HepG2 (cell line): ENCODE data around the gene HNRNPR. TPM values are rescaled to one million over a fixed set of nuclear protein-coding genes. Genes with fewer than 3 reads are reported as not detected.

Experiments used
- ATAC-seq: fragments of 200-7000 bp; cut with Tn5 transposase; 3 replicates; pipeline ENCODE4 v1.9.1; 2020; ENCODE audit warnings: mild to moderate bottlenecking, moderate library complexity
- BruUV-seq: library from RNA; stranded (reverse); fragments of 400-500 nt; replicated peaks from 2 replicates; lab custom pipeline; 2021; lab: Mats Ljungman, UMichigan
- CTCF ChIA-PET: fragments of 300-600 bp; formaldehyde crosslinking; extraction: SDS; loops from one replicate; lab custom pipeline; 2021; ENCODE audit warnings: low total read pairs, inconsistent platforms, low intra/inter-chr PET ratio; lab: Yijun Ruan, JAX
- POLR2A ChIA-PET: fragments of 350-600 bp; sonication (Branson Sonifier 250); formaldehyde crosslinking; loops from one replicate; lab custom pipeline; 2020; ENCODE audit warnings: antibody characterized with exemption, inconsistent platforms; lab: Yijun Ruan, JAX
- DNase-seq: peaks from one replicate; pipeline ENCODE4 v3.0.0-alpha.2; 2015; ENCODE audit warnings: low spot score
- FAIRE-seq: peaks from 3 replicates; lab custom pipeline; 2011; peaks lifted over from hg19 to GRCh38; lab: Jason Lieb, UNC
- H2AFZ ChIP-seq: one replicate; pipeline ENCODE4 v1.6.1; 2011; ENCODE audit warnings: low read length, inconsistent platforms
- H3K27ac ChIP-seq: fragments of 300-600 bp; 3 replicates; pipeline ENCODE4 v1.8.0; 2011; ENCODE audit warnings: mixed run types, mild to moderate bottlenecking, mixed read lengths, low read length, inconsistent platforms; ENCODE audit not compliant: insufficient read depth; ENCODE audit errors: extremely low read length
- H3K27me3 ChIP-seq, 2 experiments: fragments of 200-600 bp in 1 of 2; 2 replicates in 1 of 2; 3 replicates in 1 of 2; pipeline versions ENCODE4 v1.6.0 to v1.8.0; 2011; ENCODE audit warnings: low read length in 2 of 2, mild to moderate bottlenecking in 2 of 2, moderate library complexity in 2 of 2, inconsistent platforms in 1 of 2; ENCODE audit not compliant: insufficient read depth in 2 of 2, control insufficient read depth in 1 of 2
- H3K36me3 ChIP-seq, 2 experiments: fragments of 200-600 bp in 1 of 2; replicated peaks in 1 of 2; 2 replicates in 1 of 2; 3 replicates in 1 of 2; pipeline versions ENCODE4 v1.5.1 to v1.8.0; 2011; ENCODE audit warnings: low read length in 2 of 2, inconsistent platforms in 1 of 2; ENCODE audit not compliant: insufficient read depth in 2 of 2, control insufficient read depth in 1 of 2
- H3K4me1 ChIP-seq: 2 replicates; pipeline ENCODE4 v1.5.1; 2012; ENCODE audit warnings: low read length, inconsistent platforms; ENCODE audit not compliant: insufficient read depth
- H3K4me2 ChIP-seq: 2 replicates; pipeline ENCODE4 v1.6.0; 2011; ENCODE audit warnings: low read depth, low read length, inconsistent platforms
- H3K4me3 ChIP-seq, 3 experiments: fragments of 200-600 bp in 1 of 3; sonication (generic), shearing (Covaris generic) in 1 of 3; replicated peaks in 1 of 3; 2 replicates each; pipeline ENCODE4 v1.5.1; 2011 to 2016; ENCODE audit warnings: low read length in 3 of 3, inconsistent platforms in 2 of 3, low read depth in 2 of 3, mild to moderate bottlenecking in 2 of 3, control low read depth in 1 of 3, mixed read lengths in 1 of 3; ENCODE audit not compliant: insufficient read depth in 1 of 3
- H3K79me2 ChIP-seq: one replicate; pipeline ENCODE4 v1.6.1; 2011; ENCODE audit warnings: low read length, inconsistent platforms; ENCODE audit not compliant: insufficient read depth
- H3K9ac ChIP-seq: 2 replicates; pipeline ENCODE4 v1.6.0; 2011; ENCODE audit warnings: mild to moderate bottlenecking, low read depth, low read length, inconsistent platforms; ENCODE audit not compliant: insufficient read depth
- H3K9me3 ChIP-seq: 2 replicates; pipeline ENCODE4 v1.5.1; 2012; ENCODE audit warnings: mild to moderate bottlenecking, low read length
- H4K20me1 ChIP-seq: 2 replicates; pipeline ENCODE4 v1.6.0; 2011; ENCODE audit warnings: inconsistent platforms, mild to moderate bottlenecking, low read length, moderate library complexity; ENCODE audit not compliant: insufficient read depth
- CC2D1A ChIP-seq: sonication (generic); formaldehyde crosslinking; IDR thresholded peaks from 2 replicates; pipeline ENCODE4 v1.8.1; 2023; ENCODE audit warnings: mild to moderate bottlenecking, missing genetic modification reagents
- CREB1 ChIP-seq, 2 experiments: fragments of 450-650 bp in 1 of 2; IDR thresholded peaks; 2 replicates each; pipeline ENCODE4 v1.6.1; 2016 to 2017; ENCODE audit warnings: control low read depth in 1 of 2, mild to moderate bottlenecking in 1 of 2, missing compliant biosample characterization in 1 of 2, missing genetic modification characterization in 1 of 2
- FOXA3 ChIP-seq: IDR thresholded peaks from 2 replicates; pipeline ENCODE4 v1.6.1; 2016; ENCODE audit warnings: missing genetic modification reagents, missing compliant biosample characterization
- GZF1 ChIP-seq: sonication (generic); formaldehyde crosslinking; IDR thresholded peaks from 2 replicates; pipeline ENCODE4 v1.5.1; 2020; ENCODE audit warnings: mild to moderate bottlenecking, missing genetic modification reagents
- MAF1 ChIP-seq: sonication (generic); formaldehyde crosslinking; IDR thresholded peaks from 2 replicates; pipeline ENCODE4 v1.5.0; 2020; ENCODE audit warnings: missing genetic modification reagents, borderline replicate concordance
- NONO ChIP-seq, 2 experiments: fragments of 450-650 bp in 1 of 2; sonication (generic) in 1 of 2; formaldehyde crosslinking in 1 of 2; IDR thresholded peaks in 1 of 2; conservative IDR thresholded peaks in 1 of 2; 2 replicates each; pipeline versions ENCODE4 v1.6.1 to v1.8.0; 2017 to 2022; ENCODE audit warnings: mild to moderate bottlenecking in 1 of 2, missing genetic modification reagents in 1 of 2, moderate library complexity in 1 of 2
- RNF2 ChIP-seq: fragments of 450-650 bp; conservative IDR thresholded peaks from 2 replicates; pipeline ENCODE4 v1.6.1; 2016; ENCODE audit warnings: low read depth
- SNAPC2 ChIP-seq: sonication (generic); formaldehyde crosslinking; IDR thresholded peaks from 2 replicates; pipeline ENCODE4 v1.8.1; 2022; ENCODE audit warnings: mild to moderate bottlenecking, missing genetic modification reagents
- ZBTB7A ChIP-seq: sonication (generic); formaldehyde crosslinking; IDR thresholded peaks from 2 replicates; pipeline ENCODE4 v1.8.0; 2022; ENCODE audit warnings: mild to moderate bottlenecking, missing genetic modification reagents
- ZIK1 ChIP-seq: sonication (generic); formaldehyde crosslinking; IDR thresholded peaks from 2 replicates; pipeline ENCODE4 v1.5.0; 2020; ENCODE audit warnings: mild to moderate bottlenecking, low read depth, missing genetic modification reagents, borderline replicate concordance
- ZNF549 ChIP-seq: sonication (generic); formaldehyde crosslinking; IDR thresholded peaks from 2 replicates; pipeline ENCODE4 v1.5.0; 2020; ENCODE audit warnings: missing genetic modification reagents
- WGBS: methylation state at CpG from one replicate; pipeline ENCODE4 v1.1.6; 2017; ENCODE audit warnings: low lambda C conversion rate; 5-methylcytosine and 5-hydroxymethylcytosine counted together
- in situ Hi-C: cut with HindIII; loops from 2 replicates; pipeline ENCODE4 v1.10.0; 2017; ENCODE audit warnings: low pct_unique_long_range_greater_than_20kb; ENCODE audit not compliant: extremely low pct_ligation_motif_present
- intact Hi-C: fragments of 100-400 bp; cut with micrococcal nuclease; formaldehyde crosslinking; loops from one replicate; pipeline ENCODE4 v1.10.0; 2022; ENCODE audit not compliant: unreplicated experiment
- polyA plus RNA-seq, 8 experiments: library from polyadenylated mRNA; depleted of rRNA in 3 of 8; stranded (reverse) in 7 of 8; unstranded in 1 of 8; fragments of >200 nt; fragmentation: Illumina TruSeq in 4 of 8; extraction: Trizol in 4 of 8; gene quantifications; 2 replicates each; pipeline versions ENCODE4 v1.2.1 to v1.2.3, GENCODE V29; 2011 to 2016; ENCODE audit warnings: low read depth in 4 of 8, missing spikeins in 1 of 8, mixed read lengths in 1 of 8; ENCODE audit not compliant: insufficient read depth in 1 of 8
- total RNA-seq, 5 experiments: library from RNA; depleted of rRNA; stranded (reverse); fragments of >200 nt; fragmentation: Illumina TruSeq; extraction: Trizol; gene quantifications; 2 replicates each; pipeline ENCODE4 v1.2.3, GENCODE V29; 2016; ENCODE audit warnings: low read depth in 1 of 5
- TF ChIP-seq, protein P1 (sequence below): sonication (generic); formaldehyde crosslinking; IDR thresholded peaks from 2 replicates; pipeline ENCODE4 v1.5.0; 2020; ENCODE audit warnings: missing genetic modification reagents
- TF ChIP-seq, protein P2 (sequence below): IDR thresholded peaks from 2 replicates; pipeline ENCODE4 v1.4.0; 2020; ENCODE audit warnings: mild to moderate bottlenecking, missing genetic modification reagents
- TF ChIP-seq, protein P3 (sequence below): IDR thresholded peaks from 2 replicates; pipeline ENCODE4 v1.6.1; 2016; ENCODE audit warnings: missing genetic modification reagents, missing compliant biosample characterization
- TF ChIP-seq, protein P4 (sequence below): IDR thresholded peaks from 2 replicates; pipeline ENCODE4 v1.6.1; 2012; ENCODE audit warnings: inconsistent platforms
- TF ChIP-seq, protein P5 (sequence below), 2 experiments: fragments of 450-650 bp in 1 of 2; sonication (generic) in 1 of 2; formaldehyde crosslinking; IDR thresholded peaks; 2 replicates each; pipeline versions ENCODE4 v1.5.0 to v1.8.0; 2020 to 2022; ENCODE audit warnings: mild to moderate bottlenecking in 1 of 2, missing genetic modification reagents in 1 of 2

The HNRNPR gene
- total and polyA plus RNA-seq, 2 of the 13 experiments (the other 11 are each of a cell fraction or from before 2014, with no cell fraction given) = 133 to 216 TPM

DNA sequence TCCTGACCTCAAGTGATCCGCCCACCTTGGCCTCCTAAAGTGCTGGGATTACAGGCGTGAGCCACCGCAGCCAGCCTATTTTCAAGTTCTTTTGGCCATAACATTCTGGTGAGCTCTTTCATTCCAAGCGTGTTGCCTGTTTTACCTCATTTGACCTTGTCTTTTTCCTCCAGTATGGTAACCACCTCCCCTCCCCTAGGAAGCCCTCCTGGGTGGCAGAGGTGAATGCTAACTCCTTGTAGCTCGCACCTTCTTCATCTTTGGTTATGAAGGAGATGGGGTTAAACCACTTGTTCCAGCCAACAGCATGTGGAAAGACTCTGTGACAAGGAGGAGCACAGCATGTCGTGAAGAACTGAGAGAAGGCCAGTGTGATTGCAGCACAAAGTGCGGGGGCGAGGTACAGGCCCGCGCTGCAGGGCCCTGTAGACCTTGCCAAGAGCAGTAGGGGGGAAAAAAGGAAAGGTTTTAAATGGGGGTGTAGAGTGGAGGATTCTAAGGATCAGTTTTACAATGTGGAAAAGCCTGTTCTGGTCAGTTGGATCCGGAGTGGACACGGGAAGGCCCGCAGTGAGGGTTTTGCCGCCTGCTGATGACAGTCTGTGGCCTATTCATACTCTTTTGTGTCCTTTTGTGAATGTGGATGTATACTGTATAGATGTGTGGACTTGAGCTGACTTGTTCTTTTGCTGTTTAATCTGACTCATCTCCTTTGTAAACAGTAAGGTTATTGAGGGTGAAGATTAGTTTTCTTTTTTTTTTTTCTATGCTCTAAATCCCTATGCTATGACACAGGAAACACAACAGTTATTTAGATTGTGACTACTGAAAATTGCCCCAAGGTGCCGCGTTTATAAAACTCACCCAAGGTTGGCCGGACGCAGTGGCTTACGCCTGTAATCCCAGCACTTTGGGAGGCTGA, 33.1 kb upstream of the HNRNPR start:
- peak; percentile 54 for FAIRE-seq
- TF ChIP-seq, protein P1, sequence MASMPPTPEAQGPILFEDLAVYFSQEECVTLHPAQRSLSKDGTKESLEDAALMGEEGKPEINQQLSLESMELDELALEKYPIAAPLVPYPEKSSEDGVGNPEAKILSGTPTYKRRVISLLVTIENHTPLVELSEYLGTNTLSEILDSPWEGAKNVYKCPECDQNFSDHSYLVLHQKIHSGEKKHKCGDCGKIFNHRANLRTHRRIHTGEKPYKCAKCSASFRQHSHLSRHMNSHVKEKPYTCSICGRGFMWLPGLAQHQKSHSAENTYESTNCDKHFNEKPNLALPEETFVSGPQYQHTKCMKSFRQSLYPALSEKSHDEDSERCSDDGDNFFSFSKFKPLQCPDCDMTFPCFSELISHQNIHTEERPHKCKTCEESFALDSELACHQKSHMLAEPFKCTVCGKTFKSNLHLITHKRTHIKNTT = no peak
- TF ChIP-seq MAF1 = no peak
- no peak for TF ChIP-seq ZBTB7A (CRISPR knock-in tag)
- no peak for TF ChIP-seq CREB1 (IDR thresholded peaks at IDR 0.05)
- no peak for TF ChIP-seq CREB1 (CRISPR knock-in tag; IDR thresholded peaks at IDR 0.05)
- TF ChIP-seq, protein P2, sequence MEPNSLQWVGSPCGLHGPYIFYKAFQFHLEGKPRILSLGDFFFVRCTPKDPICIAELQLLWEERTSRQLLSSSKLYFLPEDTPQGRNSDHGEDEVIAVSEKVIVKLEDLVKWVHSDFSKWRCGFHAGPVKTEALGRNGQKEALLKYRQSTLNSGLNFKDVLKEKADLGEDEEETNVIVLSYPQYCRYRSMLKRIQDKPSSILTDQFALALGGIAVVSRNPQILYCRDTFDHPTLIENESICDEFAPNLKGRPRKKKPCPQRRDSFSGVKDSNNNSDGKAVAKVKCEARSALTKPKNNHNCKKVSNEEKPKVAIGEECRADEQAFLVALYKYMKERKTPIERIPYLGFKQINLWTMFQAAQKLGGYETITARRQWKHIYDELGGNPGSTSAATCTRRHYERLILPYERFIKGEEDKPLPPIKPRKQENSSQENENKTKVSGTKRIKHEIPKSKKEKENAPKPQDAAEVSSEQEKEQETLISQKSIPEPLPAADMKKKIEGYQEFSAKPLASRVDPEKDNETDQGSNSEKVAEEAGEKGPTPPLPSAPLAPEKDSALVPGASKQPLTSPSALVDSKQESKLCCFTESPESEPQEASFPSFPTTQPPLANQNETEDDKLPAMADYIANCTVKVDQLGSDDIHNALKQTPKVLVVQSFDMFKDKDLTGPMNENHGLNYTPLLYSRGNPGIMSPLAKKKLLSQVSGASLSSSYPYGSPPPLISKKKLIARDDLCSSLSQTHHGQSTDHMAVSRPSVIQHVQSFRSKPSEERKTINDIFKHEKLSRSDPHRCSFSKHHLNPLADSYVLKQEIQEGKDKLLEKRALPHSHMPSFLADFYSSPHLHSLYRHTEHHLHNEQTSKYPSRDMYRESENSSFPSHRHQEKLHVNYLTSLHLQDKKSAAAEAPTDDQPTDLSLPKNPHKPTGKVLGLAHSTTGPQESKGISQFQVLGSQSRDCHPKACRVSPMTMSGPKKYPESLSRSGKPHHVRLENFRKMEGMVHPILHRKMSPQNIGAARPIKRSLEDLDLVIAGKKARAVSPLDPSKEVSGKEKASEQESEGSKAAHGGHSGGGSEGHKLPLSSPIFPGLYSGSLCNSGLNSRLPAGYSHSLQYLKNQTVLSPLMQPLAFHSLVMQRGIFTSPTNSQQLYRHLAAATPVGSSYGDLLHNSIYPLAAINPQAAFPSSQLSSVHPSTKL = peak; percentile 29; the same call in 1 of the 2 replicates
- TF ChIP-seq RNF2 = no peak
- TF ChIP-seq GZF1 (CRISPR knock-in tag) = no peak
- no peak for TF ChIP-seq CC2D1A
- TF ChIP-seq, protein P3, sequence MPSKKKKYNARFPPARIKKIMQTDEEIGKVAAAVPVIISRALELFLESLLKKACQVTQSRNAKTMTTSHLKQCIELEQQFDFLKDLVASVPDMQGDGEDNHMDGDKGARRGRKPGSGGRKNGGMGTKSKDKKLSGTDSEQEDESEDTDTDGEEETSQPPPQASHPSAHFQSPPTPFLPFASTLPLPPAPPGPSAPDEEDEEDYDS = no peak
- no peak for TF ChIP-seq ZIK1 (CRISPR knock-in tag)
- TF ChIP-seq, protein P4, sequence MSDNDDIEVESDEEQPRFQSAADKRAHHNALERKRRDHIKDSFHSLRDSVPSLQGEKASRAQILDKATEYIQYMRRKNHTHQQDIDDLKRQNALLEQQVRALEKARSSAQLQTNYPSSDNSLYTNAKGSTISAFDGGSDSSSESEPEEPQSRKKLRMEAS = peak; percentile 14; the same call in 1 of the 2 replicates
- TF ChIP-seq NONO (IDR thresholded peaks at IDR 0.05) = no peak
- 0 out of 2 replicates have a peak, but pooled peaks have one; percentile 27 for TF ChIP-seq NONO (CRISPR knock-in tag; conservative IDR thresholded peaks at IDR 0.05)
- TF ChIP-seq FOXA3 = peak; percentile 82
- no peak for TF ChIP-seq ZNF549 (CRISPR knock-in tag)
- TF ChIP-seq, protein P5, sequence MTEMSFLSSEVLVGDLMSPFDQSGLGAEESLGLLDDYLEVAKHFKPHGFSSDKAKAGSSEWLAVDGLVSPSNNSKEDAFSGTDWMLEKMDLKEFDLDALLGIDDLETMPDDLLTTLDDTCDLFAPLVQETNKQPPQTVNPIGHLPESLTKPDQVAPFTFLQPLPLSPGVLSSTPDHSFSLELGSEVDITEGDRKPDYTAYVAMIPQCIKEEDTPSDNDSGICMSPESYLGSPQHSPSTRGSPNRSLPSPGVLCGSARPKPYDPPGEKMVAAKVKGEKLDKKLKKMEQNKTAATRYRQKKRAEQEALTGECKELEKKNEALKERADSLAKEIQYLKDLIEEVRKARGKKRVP (CRISPR knock-in tag; IDR thresholded peaks at IDR 0.05) = no peak
- no peak for TF ChIP-seq SNAPC2 (CRISPR knock-in tag)

More for the DNA sequence above, 33.1 kb upstream of the HNRNPR start:
- DNase-seq (peak; percentile 76), ATAC-seq (peak; percentile 81)
- H3K4me2 ChIP-seq = peak overlapping the region; percentile 81
- intact Hi-C loops (no loop called here), in situ Hi-C loops (no loop called here)
- H3K27me3 ChIP-seq = no peaks in the 10 kb centered on the region
- H3K36me3 ChIP-seq = peaks cover 2 to 6% of the 10 kb centered on the region in 2 experiments; a peak in 3 of 5 replicates
- H3K9ac ChIP-seq = peak overlapping the region; percentile 57
- POLR2A ChIA-PET = interaction anchor here (0.6 to 2.3 kb wide), 5 partner anchors 9 to 448 kb away, joined by 3 to 23 read pairs (median 5); partner anchors contain the start of genes HMGCL and HNRNPR
- no peaks in the 10 kb centered on the region for H4K20me1 ChIP-seq
- no TSS peak for BruUV-seq
- H3K4me3 ChIP-seq = peak overlapping the region; percentile 16 to 50 (median 36); a peak in 5 of 6 replicates
- CTCF ChIA-PET = no interaction called here
- peak overlapping the region; percentile 56 for H2AFZ ChIP-seq
- WGBS = 17% methylated on average over 19 of the region's 19 CpGs
- no peaks in the 10 kb centered on the region for H3K9me3 ChIP-seq
- H3K27ac ChIP-seq = peak overlapping the region; percentile 87
- peaks cover 44% of the 10 kb centered on the region for H3K4me1 ChIP-seq
- H3K79me2 ChIP-seq = no peaks in the 10 kb centered on the region
